ENCODE measurements around the gene DHX35.

DNA sequence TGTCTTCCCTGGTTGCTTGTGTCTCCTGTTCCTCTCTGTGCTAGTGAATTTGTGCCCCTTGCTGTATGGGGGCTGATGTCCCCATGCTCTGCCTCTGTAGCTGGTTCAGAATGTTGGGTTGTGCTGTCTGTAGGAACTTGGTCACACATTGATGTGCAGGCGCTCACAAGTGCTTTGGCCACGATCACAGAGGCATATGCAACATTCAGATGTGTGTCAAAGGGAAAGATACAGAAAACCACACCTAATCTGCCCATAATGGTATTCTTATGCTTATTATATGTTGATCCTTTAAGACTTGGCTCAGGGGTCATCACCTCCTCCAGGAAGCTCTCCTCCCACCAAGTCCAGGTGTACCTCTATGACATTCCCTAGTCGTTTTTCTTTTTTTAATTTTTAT is 17.1 kb upstream of the DHX35 start:
- TF ChIP-seq CTCF (IDR thresholded peaks at IDR 0.05 in 2 of 3, conservative IDR thresholded peaks at IDR 0.05 in 1 of 3; ENCODE audit: control insufficient read depth in 2 of 3, extremely low read depth in 1 of 3, insufficient read depth in 1 of 3, low read depth in 3 of 3, low read length in 3 of 3) (no peak), NR2C2 (IDR thresholded peaks at IDR 0.05; ENCODE audit: borderline replicate concordance, control insufficient read depth, insufficient read length, low read depth) (no peak), ATF3 (IDR thresholded peaks at IDR 0.05; ENCODE audit: borderline replicate concordance, extremely low read depth, low read depth, low read length) (no peak), EZH2 (IDR thresholded peaks at IDR 0.05; ENCODE audit: borderline replicate concordance, control insufficient read depth, low read depth, low read length) (no peak), HDGF (IDR thresholded peaks at IDR 0.05) (no peak), RAD21 (IDR thresholded peaks at IDR 0.05; ENCODE audit: insufficient read depth, low read depth, low read length) (no peak), NBN (IDR thresholded peaks at IDR 0.05) (no peak), REST (IDR thresholded peaks at IDR 0.05; ENCODE audit: low read depth, low read length) (no peak), JUND (IDR thresholded peaks at IDR 0.05; ENCODE audit: low read depth, low read length) (no peak), SRF (IDR thresholded peaks at IDR 0.05; ENCODE audit: low read depth in 2 of 2, low read length in 2 of 2) (no peak), POLR2AphosphoS5 (IDR thresholded peaks at IDR 0.05; ENCODE audit: low read length) (no peak)
